Activated CD8-positive, alpha-beta memory T cell treated with anti-CD3 and anti-CD28 coated beads, Interleukin-2, amount 50 U/mL, for 4 hours (primary cell): ENCODE data around the gene ASCC3.
"Not testable (repeated sequence)": the region's sequence is repeated elsewhere in the genome, so short reads cannot be mapped to it uniquely, and the experiment has no call there.

Source experiments
- DNase-seq: peaks from one replicate; pipeline ENCODE4 v3.0.0-alpha.2; 2020

Gene ASCC3

GRCh38 chr6:100801036-100801435 is 80.1 kb downstream of the ASCC3 start:
- no peak for DNase-seq

- DNase-seq = no peak
These were observed 84.9 kb downstream of the ASCC3 start for GRCh38 chr6:100796049-100796823.

DNA sequence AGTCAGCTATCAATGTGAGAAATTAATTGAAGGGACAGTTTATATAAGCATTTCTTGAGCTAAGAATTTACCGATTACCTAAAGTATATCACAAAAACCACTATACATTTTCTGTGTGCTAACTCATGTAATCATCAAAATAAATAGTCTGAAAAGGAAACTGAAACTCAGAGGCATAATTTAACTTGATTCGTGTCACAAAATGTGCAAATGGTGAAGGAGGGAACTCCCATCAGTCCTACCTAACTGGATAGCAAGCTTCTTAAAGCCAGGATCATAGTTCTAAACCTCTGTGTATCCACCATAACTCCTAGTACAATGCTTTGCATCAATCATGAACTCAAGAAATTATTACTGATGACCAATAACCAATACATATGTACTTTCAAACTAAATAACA is 91.0 kb downstream of the ASCC3 start:
- DNase-seq = no peak

DNA sequence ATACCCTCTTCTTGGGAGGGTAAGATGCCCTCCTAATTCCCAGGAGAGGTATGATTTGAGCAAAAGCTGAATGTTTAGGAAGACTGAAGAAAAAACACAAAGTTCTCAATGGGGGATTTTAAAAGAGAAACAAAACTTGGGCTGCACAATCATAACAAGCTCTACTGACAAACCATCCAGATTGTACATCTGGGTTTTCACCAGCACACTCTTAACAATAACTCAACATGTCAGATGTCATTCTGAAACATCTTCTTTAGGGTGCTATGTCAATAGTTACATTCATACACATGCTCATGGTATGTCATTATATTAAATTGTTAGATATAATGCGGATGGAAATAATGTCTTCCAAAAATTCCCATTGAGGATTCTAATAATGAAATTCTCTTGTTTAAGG is 95.1 kb downstream of the ASCC3 start:
- DNase-seq = no peak

GRCh38 chr6:100780648-100781047 is 100.5 kb downstream of the ASCC3 start:
- no peak for DNase-seq

DNA sequence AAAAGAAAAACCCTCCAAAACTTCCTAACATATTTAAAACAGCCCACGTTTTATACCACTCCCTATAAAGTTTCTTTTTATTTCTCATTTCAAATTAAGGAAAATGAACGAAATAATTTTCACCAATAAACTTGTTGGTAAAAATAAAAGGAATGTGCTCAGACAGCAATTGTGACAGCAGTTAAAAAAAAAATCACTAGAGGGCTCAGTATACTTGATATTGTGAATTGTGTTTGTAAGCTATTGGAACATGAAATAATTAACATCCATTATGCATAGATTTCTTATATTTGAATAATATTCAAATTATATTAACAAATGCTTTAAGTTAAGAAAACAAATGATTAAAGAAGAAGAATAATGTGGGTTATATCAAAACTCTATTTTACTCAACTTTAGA is 105.5 kb downstream of the ASCC3 start:
- DNase-seq = no peak

DNA sequence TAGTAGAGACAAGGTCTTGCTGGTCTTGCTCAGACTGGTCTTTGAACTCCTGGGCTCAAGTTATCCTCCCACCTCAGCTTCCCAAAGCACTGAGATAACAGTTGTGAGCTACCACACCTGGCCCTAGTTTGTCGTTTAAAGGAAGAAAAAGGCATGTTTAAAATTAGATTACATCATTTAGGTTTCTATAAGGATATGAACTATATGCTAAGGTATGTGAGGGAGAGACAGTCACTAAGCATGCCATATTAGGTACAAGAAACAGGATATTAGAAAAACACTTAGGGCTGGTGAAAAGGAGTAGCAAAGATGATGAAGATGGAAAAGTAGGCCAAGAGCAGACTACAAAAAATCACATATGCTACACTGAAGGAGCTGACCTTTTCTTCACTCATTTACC is 106.4 kb downstream of the ASCC3 start:
- DNase-seq = no peak

DNA sequence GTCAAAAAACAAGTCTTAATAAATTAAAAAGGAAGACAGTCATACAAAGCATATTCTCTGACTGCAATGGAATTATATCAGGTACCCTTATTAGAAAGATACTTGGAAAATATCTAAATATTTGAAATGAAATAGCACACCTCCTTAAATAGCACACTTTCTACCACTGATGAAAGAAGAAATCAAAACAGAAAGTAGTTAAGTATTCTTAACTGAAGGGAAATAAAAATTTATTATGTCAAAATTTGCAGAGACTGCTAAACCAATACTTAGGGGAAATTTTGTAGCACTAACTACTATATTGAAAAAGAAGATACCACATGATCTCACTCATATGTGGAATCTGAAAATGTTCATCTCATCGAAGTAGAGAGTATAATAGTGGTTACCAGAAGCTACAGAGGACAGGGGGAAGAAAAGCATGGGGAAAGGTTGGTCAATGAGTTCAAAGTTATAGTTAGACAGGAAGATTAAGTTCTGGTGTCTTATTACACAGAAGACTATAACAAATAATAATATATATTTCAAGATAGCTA is 112.2 kb downstream of the ASCC3 start:
- no peak for DNase-seq

- DNase-seq = no peak
These were observed 117.4 kb downstream of the ASCC3 start for GRCh38 chr6:100763617-100764241.

- no peak for DNase-seq
These were observed 119.3 kb downstream of the ASCC3 start for GRCh38 chr6:100761841-100762240.

DNA sequence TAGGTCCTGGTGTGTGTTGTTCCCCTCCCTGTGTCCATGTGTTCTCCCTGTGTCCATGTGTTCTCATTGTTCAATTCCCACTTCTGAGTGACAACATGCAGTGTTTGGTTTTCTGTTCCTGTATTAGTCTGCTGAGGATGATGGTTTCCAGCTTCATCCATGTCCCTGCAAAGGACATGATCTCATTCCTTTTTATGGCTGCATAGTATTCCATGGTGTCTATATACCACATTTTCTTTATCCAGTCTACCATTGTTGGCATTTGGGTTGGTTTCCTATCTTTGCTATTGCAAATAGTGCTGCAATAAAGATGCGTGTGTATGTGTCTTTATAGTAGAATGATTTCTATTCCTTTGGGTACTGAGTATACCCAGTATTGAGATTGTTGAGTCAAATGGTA is 122.7 kb downstream of the ASCC3 start:
- DNase-seq = not testable (repeated sequence)

DNA sequence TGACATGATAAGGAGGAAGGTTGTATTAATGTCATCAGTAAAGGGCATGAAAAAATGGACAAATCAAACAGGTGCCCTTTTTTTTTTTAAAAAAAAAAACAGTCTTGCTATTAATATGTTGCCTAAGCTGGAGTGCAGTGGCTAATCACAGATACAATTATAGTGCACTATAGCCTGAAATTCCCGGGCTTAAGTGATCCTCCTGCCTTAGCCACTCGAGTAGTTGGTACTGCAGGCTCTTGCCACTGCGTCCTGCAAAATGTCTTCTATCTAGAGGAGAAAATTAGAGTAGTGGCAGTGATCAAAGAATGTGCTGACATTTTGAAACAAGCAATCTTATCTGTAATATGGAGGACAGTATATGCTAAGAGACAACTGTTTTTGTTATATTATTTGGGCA is 127.7 kb downstream of the ASCC3 start:
- no peak for DNase-seq

DNA sequence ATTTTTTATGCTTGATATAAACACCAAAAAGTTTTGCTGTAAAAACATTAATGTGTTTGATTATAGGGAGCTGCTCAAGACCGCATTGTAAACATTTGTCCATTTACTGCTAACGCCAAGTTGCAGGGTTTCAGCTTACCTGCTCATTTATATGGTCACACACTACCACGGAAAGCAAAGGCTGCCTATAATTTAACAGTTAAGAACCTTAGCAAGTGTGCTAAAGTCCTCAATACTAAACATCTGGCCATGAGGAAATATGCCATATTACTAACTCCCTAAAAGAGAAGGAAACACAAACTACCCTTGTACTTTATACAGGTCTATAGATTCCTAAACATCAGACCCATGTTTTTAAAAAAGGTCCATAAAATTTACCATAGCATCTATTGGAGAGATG is 129.5 kb downstream of the ASCC3 start:
- DNase-seq = no peak

DNA sequence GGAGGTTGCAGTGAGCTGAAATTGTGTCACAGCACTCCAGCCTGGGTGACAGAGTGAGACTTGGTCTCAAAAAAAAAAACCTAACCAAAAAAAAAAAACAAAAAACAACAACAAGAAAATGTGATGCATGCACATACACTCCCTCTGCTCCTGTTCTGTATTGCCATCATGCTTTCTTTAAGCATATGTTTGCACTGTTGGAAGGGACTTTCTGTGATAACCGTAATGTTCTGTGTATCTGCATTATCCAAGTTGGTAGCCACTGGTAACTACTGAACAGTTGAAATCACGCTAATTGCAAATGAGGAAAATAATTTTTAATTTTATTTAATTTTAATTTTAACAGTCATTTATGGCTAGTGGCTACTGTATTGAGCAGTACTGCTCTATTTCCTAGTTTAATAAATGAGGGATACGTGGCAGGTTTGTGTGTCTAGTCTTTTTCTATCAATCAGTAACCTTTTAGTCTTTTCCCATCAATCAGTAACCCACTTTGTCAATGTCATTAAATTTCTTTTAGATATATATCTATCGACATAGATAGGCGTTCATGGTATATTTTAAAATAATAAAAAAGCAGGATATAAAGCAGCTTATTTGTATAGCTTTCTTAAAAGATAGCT is 135.6 kb downstream of the ASCC3 start:
- no peak for DNase-seq

- no peak for DNase-seq
These were observed 140.7 kb downstream of the ASCC3 start for GRCh38 chr6:100740439-100740838.

GRCh38 chr6:100737720-100738119 is 143.4 kb downstream of the ASCC3 start:
- not testable (repeated sequence) for DNase-seq

GRCh38 chr6:100731411-100731810 is 149.7 kb downstream of the ASCC3 start:
- DNase-seq = no peak

DNA sequence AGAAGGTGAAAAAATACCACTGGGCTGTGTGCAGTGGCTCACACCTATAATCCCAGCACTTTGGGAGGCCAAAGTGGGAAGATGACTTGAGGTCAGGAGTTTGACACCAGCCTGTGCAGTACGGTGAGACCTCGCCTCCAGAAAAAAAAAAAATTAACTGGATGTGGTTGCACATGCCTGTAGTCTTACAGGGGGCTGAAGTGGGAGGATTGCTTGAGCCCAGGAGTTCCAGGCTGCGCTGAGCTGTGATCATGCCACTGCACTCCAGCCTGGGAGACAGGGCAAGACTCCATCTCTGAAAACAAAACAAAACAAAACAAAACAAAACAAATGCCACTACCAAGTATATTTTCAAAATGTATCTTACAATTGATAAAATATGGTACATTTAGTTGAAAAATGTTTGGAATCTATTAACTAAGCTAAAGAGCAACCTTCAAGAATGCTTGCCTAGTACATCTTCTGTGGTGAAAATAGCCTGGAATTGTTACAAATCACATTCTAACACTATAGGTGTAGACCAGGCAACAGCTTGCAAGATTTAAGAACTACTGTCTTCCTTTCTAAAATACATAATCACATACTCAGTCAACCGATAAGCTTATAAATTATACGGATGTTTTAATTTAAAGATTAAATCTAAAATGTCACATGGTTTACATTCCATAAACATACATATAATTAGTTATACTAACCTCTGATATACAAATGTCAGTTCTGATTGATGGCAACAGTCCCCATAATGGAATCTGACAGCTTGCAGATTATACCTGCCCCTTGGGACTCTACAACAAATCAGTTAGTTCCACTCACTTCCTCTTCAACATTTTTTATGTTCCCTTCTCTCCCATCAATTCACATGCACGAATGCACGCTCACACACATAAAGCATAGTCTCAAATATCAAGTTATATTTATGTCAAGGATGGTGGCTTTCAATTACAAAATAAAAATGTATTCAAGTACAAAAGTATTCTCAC is 150.8 kb downstream of the ASCC3 start:
- DNase-seq = no peak

DNA sequence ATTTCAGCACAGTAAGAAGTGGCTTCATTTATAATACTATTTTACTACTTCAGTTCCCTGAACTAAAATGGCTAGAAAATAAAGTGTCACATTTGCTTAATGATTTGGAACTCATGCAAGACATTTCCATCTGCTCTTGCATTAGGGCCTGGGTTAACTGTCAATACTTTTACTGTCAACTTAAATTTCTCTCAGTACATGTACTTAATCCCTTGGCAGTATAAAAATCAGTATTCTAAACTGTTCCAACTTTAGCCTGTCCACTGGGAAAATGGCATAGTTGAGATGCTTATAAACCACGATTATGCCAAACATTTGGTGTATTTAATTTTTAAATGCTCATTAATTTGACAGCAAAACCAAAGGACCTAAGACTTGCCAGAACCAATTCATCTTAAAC is 154.5 kb downstream of the ASCC3 start:
- DNase-seq = no peak

GRCh38 chr6:100724696-100725095 is 156.4 kb downstream of the ASCC3 start:
- no peak for DNase-seq

GRCh38 chr6:100724222-100724621 is 156.9 kb downstream of the ASCC3 start:
- no peak for DNase-seq

GRCh38 chr6:100721256-100721655 is 159.9 kb downstream of the ASCC3 start:
- DNase-seq = no peak
